ENCODE data around the gene RAPGEF4.
"Not testable (repeated sequence)": the region's sequence is repeated elsewhere in the genome, so short reads cannot be mapped to it uniquely, and the experiment has no call there.

The RAPGEF4 gene

DNA sequence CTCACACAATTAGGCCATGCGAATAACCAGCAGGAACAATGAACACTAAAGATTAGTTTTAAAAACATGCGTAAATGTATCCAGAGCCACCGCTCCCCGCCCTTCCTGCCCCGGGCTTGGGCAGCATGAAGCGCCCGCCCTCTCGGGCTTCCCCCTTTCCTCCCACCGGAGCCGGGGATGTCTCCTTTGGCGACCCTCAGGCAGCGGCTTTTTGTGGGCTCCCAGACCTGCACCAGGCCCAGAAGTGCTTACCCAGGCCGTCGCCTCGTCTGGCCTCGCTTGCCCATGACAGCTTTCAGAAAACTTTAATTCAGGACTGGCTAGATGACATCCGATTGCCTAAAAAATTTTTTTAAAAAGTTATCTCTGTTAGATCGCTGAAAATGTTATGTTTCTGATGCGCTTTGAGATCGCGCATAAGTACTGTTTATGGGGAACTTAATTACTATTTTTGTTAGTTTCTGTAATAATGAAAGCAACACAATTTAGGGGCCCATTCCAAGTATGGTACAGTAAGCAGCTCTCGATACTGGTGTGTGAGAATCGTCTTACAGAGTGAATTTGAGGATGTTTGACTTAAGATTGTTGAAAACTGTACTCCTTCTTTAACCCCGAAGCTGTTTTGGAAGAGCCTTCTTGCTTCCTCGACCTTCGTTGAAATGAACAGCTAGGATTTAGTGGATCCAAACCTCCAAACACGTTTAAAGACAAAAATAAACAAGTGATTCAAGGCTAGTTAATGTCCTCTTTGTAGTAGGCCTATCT, 341.1 kb downstream of the RAPGEF4 start:
- peak; percentile 76 for DNase-seq

DNA sequence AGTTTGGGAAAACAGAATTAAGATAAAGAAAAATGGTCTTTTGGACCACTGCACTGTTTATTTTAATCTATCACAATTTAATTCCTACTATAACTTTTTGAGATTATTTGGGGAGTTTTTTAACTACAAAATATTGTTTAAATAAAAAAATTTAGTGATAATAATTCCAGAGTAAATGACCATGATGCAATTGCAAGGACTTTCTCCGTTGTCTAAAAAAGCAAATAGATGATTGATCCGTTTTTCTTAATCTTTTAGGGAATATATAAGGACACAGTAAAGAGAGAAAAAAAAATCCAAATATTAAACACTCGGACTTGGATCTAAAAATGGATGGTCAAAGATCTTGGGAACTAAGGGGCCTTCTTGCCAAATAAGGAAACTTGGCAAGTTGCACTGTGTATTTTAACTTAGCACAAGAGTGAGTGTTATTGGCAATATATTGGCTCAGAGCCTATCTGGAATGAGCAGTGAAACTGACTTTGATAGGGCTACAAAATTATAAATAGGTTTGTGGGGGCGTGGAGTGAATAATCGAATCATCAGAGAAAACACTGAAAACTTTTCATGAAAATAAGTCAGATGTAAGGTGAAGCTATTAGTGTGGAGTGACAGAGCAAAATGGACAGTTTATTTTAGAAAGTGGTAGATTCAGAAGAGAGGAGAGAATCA, 342.0 kb downstream of the RAPGEF4 start:
- DNase-seq: no peak

DNA sequence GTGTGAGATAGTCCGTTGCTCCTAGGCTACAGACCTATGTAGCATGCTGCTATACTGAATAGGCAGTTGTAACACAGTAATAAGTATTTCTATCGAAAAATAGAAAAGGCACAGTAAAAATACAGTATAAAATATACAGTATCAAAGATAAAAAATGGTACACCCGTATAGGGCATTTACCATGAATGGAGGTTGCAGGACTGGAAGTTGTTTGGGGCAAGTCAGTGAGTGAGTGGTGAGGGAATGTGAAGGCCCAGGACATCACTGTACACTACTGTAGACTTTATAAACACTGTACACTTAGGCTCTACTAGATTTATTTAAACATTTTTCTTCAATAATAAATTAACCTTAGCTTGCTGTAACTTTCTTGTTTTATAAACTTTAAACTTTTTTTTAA, 343.5 kb downstream of the RAPGEF4 start:
- DNase-seq: no peak

DNA sequence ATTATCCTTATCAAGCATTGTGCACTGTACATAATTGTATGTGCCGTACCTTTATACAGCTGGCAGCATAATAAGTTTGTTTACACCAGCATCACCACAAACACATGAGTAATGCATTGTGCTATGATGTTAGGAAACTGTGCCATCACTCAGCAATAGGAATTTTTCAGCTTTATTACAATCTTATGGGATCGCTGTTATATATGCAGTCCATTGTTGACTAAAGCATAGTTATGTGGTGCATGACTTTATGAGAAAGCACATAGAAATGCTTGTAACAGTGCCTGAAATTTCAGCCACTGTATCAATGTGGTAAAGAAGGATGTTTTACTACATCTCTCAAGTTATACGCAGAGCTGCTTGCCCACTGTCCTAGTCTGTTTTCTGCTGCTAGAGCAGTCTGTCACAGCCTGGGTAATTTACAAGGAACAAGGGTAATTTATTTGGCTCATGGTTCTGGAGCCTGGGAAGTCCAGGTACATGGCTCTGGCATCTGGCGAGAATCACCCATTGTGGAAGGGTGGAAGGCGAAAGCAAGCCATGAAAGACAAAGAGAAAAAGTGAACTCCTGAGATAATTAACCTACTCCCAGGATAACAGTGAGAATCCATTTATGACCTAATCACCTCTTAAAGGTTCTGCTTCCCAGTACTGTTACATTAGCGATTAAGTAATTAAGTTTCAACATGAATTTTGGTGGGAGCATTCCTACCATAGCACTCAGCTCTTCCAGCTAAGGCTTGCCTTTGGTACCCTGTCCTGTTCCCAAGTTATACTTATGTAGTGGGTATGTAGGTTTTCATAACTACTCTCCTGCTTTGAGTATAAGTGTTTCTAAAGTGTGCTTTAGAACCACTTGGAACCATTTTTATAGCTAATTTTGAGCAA, 344.6 kb downstream of the RAPGEF4 start:
- DNase-seq: no peak

DNA sequence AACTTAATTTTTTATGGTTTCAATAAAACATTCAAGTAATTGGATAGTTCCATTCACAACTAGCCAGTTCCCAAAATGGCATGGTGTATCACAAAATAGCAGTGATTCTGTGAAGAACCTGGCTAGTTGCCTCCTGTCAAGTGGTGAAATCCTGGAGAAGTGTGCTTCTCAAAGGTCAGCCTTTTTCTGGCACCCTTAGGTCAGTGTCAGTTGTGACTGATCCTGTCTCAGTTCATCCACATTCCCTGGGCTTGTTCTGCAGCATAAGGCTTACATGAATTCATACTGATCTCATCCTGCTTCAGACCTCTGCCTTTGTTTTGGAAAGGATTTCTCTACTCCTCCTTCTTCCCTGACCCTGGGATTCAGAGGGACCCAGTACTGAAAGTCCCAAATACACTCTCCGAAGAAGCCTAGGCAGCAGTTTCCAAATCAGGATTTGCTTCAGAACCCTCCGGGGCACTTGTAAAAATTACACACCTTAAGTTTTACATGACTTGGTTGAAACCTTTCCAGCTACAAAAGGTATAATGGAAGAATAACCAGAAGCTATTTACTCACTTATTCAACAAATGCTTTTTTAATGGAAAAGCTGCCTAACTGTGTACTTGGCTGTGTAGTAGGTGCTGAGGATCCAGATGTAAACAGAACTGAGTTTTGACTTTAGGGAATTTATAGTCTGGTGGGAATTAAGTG, 351.0 kb downstream of the RAPGEF4 start:
- DNase-seq: no peak

DNA sequence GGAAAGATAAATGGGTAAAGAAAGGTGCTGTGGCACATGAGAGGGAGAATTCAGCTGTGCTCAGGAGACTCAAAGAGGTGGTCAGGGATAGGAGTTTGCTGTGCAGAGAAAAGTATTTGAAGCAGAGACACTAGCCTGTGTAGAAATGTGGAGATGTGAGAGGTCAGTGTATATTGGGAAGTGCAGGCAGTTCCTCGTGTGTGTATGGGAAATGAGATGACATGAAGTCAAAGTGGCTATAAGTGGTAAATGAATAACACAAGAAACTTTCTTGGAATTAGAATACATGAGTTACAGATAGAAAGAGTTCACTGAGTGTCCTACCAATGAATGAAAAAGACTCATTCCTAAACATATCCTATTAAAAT, 351.6 kb downstream of the RAPGEF4 start:
- no peak for DNase-seq

DNA sequence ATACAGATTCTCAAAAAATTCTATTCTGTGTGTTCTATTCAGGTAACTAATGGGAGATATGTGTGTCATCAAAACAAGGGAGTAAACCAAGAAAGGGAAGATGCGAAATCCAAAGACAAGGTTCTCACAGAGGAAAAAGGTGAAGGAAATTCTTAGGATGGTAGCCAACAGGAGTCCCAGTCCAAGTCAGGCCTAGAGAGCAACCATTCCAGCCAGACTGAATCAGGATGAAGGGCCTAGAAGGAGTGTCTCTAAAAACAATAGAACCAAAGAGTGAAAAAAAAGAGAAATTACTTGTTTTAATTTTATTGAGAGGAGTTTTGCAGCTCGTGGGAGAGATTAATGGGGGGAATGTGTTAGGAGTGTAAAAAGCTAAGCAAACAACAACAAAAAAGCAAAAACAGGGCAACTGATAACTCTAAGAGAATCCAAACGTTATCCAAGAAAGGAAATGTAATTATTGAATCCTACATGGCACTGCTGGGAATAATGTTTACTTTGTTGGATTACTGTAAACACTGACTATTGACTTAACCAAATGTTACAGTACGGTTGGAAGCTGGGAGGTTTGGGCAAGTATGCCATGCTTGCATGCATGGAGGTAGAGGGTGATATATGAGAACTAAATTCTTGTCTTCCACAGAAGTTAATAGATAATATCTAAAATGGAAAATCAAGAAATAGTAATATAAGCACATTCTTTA, 352.3 kb downstream of the RAPGEF4 start:
- no peak for DNase-seq

DNA sequence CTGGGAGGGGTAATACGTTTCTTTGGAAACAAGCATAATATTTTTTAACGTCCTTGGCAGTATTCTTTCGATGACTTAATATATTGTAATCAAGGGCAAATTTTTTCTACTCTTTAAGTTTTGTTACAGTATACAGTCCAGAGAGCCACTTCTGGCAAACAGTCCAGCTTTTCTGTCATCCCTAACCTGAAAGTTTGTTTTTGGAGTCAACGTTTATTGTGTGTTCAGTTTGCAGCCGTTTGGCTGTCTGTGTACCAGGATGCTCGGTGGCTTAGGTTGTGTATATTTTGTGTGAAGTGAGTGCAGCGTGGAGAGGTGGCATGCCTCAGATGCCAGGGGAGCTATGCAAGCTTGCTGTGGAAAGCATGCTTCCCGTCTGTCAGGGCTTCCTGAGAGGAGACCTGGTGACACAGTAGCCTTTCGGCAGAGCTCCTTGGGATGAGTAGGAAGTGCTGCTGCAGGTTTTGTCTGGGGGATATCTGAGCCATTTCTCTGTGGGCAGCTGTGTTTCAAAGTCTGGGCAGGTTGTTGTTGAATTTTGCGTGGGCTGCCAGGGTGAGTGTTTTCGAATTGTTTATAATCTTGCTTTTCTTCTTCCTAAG, 354.7 kb downstream of the RAPGEF4 start:
- peak; percentile 39 for DNase-seq

DNA sequence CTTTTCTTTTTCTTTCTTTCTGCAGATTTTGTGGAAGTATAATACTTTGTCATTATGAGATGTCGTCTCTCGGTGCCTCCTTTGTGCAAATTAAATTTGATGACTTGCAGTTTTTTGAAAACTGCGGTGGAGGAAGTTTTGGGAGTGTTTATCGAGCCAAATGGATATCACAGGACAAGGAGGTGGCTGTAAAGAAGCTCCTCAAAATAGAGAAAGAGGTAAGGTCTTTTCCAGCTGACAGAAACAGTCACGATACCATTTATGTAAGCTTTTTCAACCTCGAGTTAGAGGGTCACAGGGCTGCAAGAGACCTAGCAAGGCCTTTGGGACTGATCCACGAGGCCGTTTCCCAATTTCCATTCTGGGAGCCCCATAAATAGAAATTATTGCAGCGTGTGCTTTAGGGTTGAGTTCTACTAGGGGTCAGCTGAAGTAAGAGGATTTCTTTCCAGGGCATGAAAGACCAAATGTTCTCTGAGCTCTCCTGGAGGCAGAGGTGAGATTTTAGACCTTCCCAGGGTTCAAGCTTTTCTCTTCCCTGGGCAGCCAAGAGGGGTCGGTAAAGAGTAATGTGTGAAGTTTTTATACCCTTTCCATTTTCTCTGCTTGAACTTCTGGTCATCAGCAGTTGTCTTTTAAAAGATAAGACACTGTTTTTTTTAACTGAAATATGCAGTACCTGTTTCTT, 355.5 kb downstream of the RAPGEF4 start:
- DNase-seq: peak; percentile 26

DNA sequence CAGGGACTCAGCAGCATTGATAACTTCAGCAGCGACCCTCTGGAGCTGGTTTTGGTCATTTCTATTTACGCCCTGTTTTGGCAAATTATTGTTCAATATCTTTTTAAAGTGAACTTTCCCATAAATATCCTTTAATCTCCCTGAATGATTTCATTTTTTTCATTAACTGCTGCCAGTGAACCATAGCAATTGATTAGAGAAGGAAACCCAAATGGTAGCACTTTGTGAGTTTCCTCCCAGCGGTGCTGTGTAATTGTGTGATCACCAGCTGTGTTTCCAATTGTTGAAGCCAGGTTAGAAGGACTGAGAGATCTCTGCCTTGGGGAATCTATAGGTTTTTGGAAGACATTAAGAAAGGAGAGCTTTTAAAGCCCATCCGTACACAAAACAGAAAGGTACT, 356.3 kb downstream of the RAPGEF4 start:
- DNase-seq: no peak

DNA sequence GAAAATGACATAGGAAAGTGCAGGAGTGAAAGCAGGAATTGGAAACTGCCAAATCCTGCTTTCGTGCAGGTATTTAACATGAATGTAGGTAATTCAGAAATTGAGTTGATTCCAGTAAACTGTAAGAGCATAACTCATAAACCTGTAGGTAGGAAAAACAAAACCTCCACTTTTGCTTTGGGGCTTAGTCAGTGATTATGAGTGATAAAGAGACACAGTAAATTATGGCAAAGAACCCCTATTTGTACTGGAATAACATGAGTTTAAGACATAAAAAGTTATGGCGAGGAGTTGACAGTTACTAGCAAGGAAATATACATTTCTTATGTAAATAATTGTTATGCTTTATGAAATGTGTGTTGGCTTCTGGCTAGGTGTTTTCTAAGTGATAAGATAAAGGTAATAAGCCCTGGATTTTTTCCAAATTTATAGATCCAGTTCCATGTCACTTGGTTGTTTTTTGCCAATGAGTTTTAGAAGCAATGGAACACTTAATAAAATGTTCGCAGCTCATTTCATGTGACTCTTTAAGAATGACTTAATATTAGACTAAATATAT, 357.3 kb downstream of the RAPGEF4 start:
- no peak for DNase-seq

DNA sequence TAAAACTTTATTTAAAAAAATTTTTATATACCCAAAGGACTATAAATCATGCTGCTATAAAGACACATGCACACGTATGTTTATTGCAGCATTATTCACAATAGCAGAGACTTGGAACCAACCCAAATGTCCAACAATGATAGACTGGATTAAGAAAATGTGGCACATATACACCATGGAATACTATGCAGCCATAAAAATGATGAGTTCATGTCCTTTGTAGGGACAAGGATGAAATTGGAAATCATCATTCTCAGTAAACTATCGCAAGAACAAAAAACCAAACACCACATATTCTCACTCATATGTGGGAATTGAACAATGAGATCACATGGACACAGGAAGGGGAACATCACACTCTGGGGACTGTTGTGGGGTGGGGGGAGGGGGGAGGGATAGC, 358.0 kb downstream of the RAPGEF4 start:
- not testable (repeated sequence) for DNase-seq

DNA sequence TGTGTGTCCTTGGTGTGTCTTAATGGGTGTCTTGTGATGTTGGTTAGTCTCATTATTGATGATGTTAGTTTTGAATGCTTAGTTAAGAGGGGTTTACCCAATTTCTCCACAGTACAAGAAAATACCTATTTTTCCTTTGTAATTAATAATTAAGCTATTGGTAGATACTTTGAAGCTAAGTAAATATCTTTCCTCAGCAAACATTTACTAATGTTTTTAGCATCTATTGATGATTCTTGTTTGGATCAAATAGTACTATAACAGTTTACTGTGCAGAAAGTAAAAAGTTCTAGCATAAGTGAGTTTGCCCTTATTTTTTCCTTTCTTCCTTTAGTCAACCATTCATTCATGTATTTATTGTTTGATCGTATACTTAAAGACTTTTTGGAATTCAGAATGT, 359.1 kb downstream of the RAPGEF4 start:
- no peak for DNase-seq

DNA sequence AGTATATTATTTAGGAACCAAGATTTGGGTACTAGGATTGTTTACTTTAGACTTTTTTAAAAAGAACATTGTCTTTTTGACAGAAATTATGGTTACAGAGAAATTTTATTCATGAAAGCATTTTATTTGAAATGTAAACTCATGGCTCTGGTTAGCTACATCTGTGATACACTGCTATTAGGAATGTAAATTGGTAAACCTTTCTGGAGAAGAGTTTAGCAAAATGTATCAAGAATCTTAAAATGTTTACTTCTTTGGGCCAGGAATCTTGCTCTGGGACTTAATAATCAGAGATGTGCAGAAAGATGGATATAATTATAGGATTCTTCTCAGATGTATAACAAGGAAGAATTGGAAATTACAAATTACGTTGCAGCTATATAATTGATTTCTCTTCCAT, 359.7 kb downstream of the RAPGEF4 start:
- DNase-seq: no peak

DNA sequence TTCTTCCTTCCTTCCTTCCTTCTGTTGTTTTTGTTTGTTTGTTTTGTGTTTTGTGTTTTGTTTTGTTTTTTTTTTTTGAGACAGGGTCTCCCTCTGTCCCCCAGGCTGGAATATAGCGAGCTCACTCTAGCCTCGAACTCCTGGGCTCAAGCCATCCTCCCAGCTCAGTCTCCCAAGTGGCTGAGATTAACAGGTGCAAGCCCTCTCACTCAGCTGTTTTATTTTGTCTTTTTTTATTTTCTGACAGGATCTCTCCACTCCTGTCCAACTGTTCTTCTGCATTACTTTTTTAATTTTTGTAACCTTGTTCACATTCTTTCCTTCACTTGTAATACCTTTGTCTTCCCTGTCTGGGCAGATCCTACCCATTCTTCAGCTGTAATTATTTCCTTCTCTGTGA, 363.6 kb downstream of the RAPGEF4 start:
- DNase-seq: no peak

DNA sequence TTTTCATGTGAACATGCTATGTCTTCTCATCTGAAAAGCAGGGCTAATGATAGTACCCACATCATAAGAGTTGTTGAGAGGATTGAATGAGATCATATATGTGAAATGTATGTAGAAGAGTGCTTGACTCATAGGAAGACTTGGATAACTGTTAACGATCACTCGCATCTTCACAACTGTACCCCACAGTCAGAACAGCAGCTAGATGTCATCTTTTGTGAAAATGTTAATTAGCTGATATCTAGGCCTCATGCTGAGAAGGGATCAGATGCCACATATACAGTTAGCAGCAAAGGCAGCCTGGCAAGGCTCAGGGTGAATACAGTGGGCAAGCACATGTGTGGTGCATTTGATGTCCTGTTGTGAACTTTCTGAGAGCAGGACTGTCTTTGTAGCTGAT, 364.2 kb downstream of the RAPGEF4 start:
- no peak for DNase-seq

DNA sequence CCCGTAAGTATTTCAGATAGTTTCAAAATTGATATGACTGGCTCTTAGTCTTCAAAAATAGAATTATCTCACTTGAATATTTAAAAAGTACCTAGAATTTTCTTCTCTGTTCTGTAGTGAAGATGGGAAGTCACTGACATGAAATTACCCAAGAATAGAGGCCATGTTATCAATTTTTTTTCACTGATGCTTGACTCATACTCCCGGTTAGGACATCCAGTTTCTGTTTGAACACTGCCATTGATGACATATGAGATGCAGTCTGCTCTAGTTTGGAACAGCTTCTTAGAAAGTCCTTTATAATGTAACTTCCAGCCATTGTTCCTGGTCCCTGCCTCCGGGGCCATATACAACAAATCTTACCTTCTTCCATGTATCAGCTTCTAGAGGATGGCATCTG, 366.0 kb downstream of the RAPGEF4 start:
- DNase-seq: no peak
